Measurements from ENCODE around the gene FGFBP1. TPM values are rescaled to one million over a fixed set of nuclear protein-coding genes. Genes with fewer than 3 reads are reported as not detected.
A peak's percentile ranks its signal among the peaks of the same experiment; 100 is the strongest.

FGFBP1 gene
- total RNA-seq, 3 donors from 2014 or later (not counting 1 experiment from before 2014, with no cell fraction given), result not detected

GRCh38 chr4:15963576-15963975 is 25.0 kb upstream of the FGFBP1 start:
- intact Hi-C loops (cut with micrococcal nuclease), result loop anchor here (1.0 to 5.0 kb wide), 4 partner anchors 38 to 961 kb away; partner anchors contain the start of genes CD38 and CPEB2

GRCh38 chr4:15963001-15963451 is 24.5 kb upstream of the FGFBP1 start, which contains the start of gene FGFBP2:
TSS of gene FGFBP2 (minus strand) at chr4:15963175. CDS start at chr4:15963129, 46 bp downstream.
- Mint-ChIP-seq H3K4me1 (peaks cover 64 to 70% of the 10 kb centered on the region in 2 donors), H3K27me3 (ENCODE audit: low read depth in 2 of 2) (no peaks in the 10 kb centered on the region), H3K9me3 (peaks cover 0 to 2% of the 10 kb centered on the region in 2 donors), H3K27ac (peak within 1 kb of the TSS; percentile 94 to 95), H3K36me3 (peaks cover 9% of the 10 kb centered on the region), H3K4me3 (peak within 1 kb of the TSS; percentile 89)
- H3K9me3 ChIP-seq (ENCODE audit: control insufficient read depth, insufficient read depth, low read length), result no peaks in the 10 kb centered on the region
- DNase-seq, result peak; percentile 67 to 83
- peaks cover 42% of the 10 kb centered on the region for H3K4me1 ChIP-seq (ENCODE audit: control insufficient read depth, insufficient read depth, low read length)
- intact Hi-C loops (cut with micrococcal nuclease), result loop anchor here (1.0 to 5.0 kb wide), 4 partner anchors 38 to 961 kb away; partner anchors contain the start of genes CD38 and CPEB2
- no peaks in the 10 kb centered on the region for H3K36me3 ChIP-seq (ENCODE audit: control insufficient read depth, insufficient read depth, low read length)
- peak; percentile 51 to 72 (median 65) for ATAC-seq
- peak within 1 kb of the TSS; percentile 84 for H3K27ac ChIP-seq (ENCODE audit: low read length)
- 24% methylated on average over 9 of the region's 9 CpGs for WGBS (ENCODE audit: insufficient coverage)
- H3K4me3 ChIP-seq (ENCODE audit: low read length), result peak within 1 kb of the TSS; percentile 61
- H3K27me3 ChIP-seq (ENCODE audit: control insufficient read depth, insufficient read depth, low read length), result no peaks in the 10 kb centered on the region
- TF ChIP-seq CTCF (IDR thresholded peaks at IDR 0.05), result peak; percentile 43

More at GRCh38 chr4:15963576-15963975, 25.0 kb upstream of the FGFBP1 start:
- peak overlapping the region; percentile 94 to 95 for H3K27ac Mint-ChIP-seq
- ATAC-seq (peak; percentile 68 to 87 (median 80)), DNase-seq (peak; percentile 73)
- Histone ChIP-seq H3K9me3 (ENCODE audit: control insufficient read depth, insufficient read depth, low read length) (no peaks in the 10 kb centered on the region), H3K36me3 (ENCODE audit: control insufficient read depth, insufficient read depth, low read length) (no peaks in the 10 kb centered on the region), H3K27ac (ENCODE audit: low read length) (peak overlapping the region; percentile 84), H3K4me1 (ENCODE audit: control insufficient read depth, insufficient read depth, low read length) (peaks cover 42% of the 10 kb centered on the region), H3K27me3 (ENCODE audit: control insufficient read depth, insufficient read depth, low read length) (no peaks in the 10 kb centered on the region), H3K4me3 (ENCODE audit: low read length) (peak overlapping the region; percentile 61)
- no peaks in the 10 kb centered on the region for H3K27me3 Mint-ChIP-seq (ENCODE audit: low read depth in 2 of 2)
- WGBS (ENCODE audit: insufficient coverage), result 3% methylated on average over 4 of the region's 4 CpGs
- H3K36me3 Mint-ChIP-seq, result peaks cover 9% of the 10 kb centered on the region
- peak overlapping the region; percentile 89 for H3K4me3 Mint-ChIP-seq
- H3K9me3 Mint-ChIP-seq, result peaks cover 0 to 2% of the 10 kb centered on the region in 2 donors
- peaks cover 61 to 66% of the 10 kb centered on the region in 2 donors for H3K4me1 Mint-ChIP-seq
- TF ChIP-seq CTCF (IDR thresholded peaks at IDR 0.05), result no peak

- DNase-seq (peak; percentile 68 to 73), ATAC-seq (peak; percentile 50 to 77 (median 65))
- peak overlapping the region; percentile 89 for H3K4me3 Mint-ChIP-seq
- WGBS (ENCODE audit: insufficient coverage), result 39% methylated on average over 14 of the region's 16 CpGs
- TF ChIP-seq CTCF (IDR thresholded peaks at IDR 0.05), result no peak
- Histone ChIP-seq H3K27ac (ENCODE audit: low read length) (peak overlapping the region; percentile 84), H3K9me3 (ENCODE audit: control insufficient read depth, insufficient read depth, low read length) (no peaks in the 10 kb centered on the region), H3K4me1 (ENCODE audit: control insufficient read depth, insufficient read depth, low read length) (peaks cover 42% of the 10 kb centered on the region), H3K36me3 (ENCODE audit: control insufficient read depth, insufficient read depth, low read length) (no peaks in the 10 kb centered on the region), H3K4me3 (ENCODE audit: low read length) (peak overlapping the region; percentile 61), H3K27me3 (ENCODE audit: control insufficient read depth, insufficient read depth, low read length) (no peaks in the 10 kb centered on the region)
- intact Hi-C loops (cut with micrococcal nuclease), result loop anchor here (1.0 to 5.0 kb wide), 5 partner anchors 35 to 960 kb away; partner anchors contain the start of genes CD38 and CPEB2
- peak overlapping the region; percentile 94 to 95 for H3K27ac Mint-ChIP-seq
- peaks cover 9% of the 10 kb centered on the region for H3K36me3 Mint-ChIP-seq
- H3K4me1 Mint-ChIP-seq, result peaks cover 64 to 70% of the 10 kb centered on the region in 2 donors
- H3K9me3 Mint-ChIP-seq, result peaks cover 0 to 2% of the 10 kb centered on the region in 2 donors
- no peaks in the 10 kb centered on the region for H3K27me3 Mint-ChIP-seq (ENCODE audit: low read depth in 2 of 2)
Measured at GRCh38 chr4:15961781-15962510, 23.4 kb upstream of the FGFBP1 start.

Measured in natural killer cell (primary cell).